ENCODE results near the gene CLIP3. TPM values are rescaled to one million over a fixed set of nuclear protein-coding genes. Genes with fewer than 3 reads are reported as not detected.

CLIP3 gene
- total RNA-seq, result 19.3 and 30.8 TPM in 2 replicates

GRCh38 chr19:36032251-36033104, at the start of gene CLIP3:
TSS of gene CLIP3 (minus strand) at chr19:36032873. CDS start at chr19:36032357, 516 bp downstream.

GRCh38 chr19:36054733-36055686, 22.3 kb upstream of the CLIP3 start, which contains the start of gene WDR62:
TSS of gene WDR62 (plus strand) at chr19:36054897. CDS start at chr19:36054972, 75 bp downstream.

GRCh38 chr19:36054119-36054732, 21.6 kb upstream of the CLIP3 start, which contains the start of gene THAP8:
TSS of gene THAP8 (minus strand) at chr19:36054285. CDS start at chr19:36054217, 68 bp downstream.

GRCh38 chr19:36014012-36014924, 18.4 kb downstream of the CLIP3 start, which contains the start of gene ALKBH6:
TSS of gene ALKBH6 (minus strand) at chr19:36014213. CDS start at chr19:36013397, 816 bp downstream.

GRCh38 chr19:36008336-36008978, 24.2 kb downstream of the CLIP3 start, which contains the start of gene SYNE4:
TSS of gene SYNE4 (minus strand) at chr19:36008813. CDS start at chr19:36008681, 132 bp downstream.

GRCh38 chr19:35995048-35995993, 37.4 kb downstream of the CLIP3 start, which contains the start of gene SDHAF1:
TSS of gene SDHAF1 (plus strand) at chr19:35995188. CDS start at chr19:35995275, 87 bp downstream.

Other genes with a start within 250 kb of the CLIP3 start
- gene PRODH2, start 220.0 kb downstream of the CLIP3 start, total RNA-seq, result not detected in 2 replicates
- not detected in 2 replicates for gene NPHS1, start 180.4 kb downstream of the CLIP3 start, total RNA-seq
- gene KIRREL2, start 176.0 kb downstream of the CLIP3 start, total RNA-seq, result not detected in 2 replicates
- 5.1 and 11.7 TPM in 2 replicates for gene APLP1, start 164.3 kb downstream of the CLIP3 start, total RNA-seq
- 3.2 and 3.6 TPM in 2 replicates for gene NFKBID, start 132.3 kb downstream of the CLIP3 start, total RNA-seq
- gene HCST, start 130.3 kb downstream of the CLIP3 start, total RNA-seq, result 0.87 and 1.8 TPM in 2 replicates
- gene TYROBP, start 124.6 kb downstream of the CLIP3 start, total RNA-seq, result 0.33 TPM in 1 of 2 replicates, not detected in the other
- 2.5 and 6.3 TPM in 2 replicates for gene LRFN3, start 96.5 kb downstream of the CLIP3 start, total RNA-seq
- gene SDHAF1, start 37.7 kb downstream of the CLIP3 start, total RNA-seq, result 8.9 and 12.9 TPM in 2 replicates
- 0.15 and 0.50 TPM in 2 replicates for gene SYNE4, start 24.1 kb downstream of the CLIP3 start, total RNA-seq
- gene ALKBH6, start 18.7 kb downstream of the CLIP3 start, total RNA-seq, result 18.9 and 22.8 TPM in 2 replicates
- 4.5 and 6.5 TPM in 2 replicates for gene THAP8, start 21.4 kb upstream of the CLIP3 start, total RNA-seq
- gene WDR62, start 22.0 kb upstream of the CLIP3 start, total RNA-seq, result 0.50 and 6.4 TPM in 2 replicates
- gene OVOL3, start 78.3 kb upstream of the CLIP3 start, total RNA-seq, result not detected in 2 replicates
- 46.1 and 64.7 TPM in 2 replicates for gene POLR2I, start 82.0 kb upstream of the CLIP3 start, total RNA-seq
- 270 and 326 TPM in 2 replicates for gene TBCB, start 82.6 kb upstream of the CLIP3 start, total RNA-seq
- gene CAPNS1, start 107.2 kb upstream of the CLIP3 start, total RNA-seq, result 413 and 501 TPM in 2 replicates
- 8.3 and 50.6 TPM in 2 replicates for gene COX7A1, start 119.6 kb upstream of the CLIP3 start, total RNA-seq
- gene ZNF565, start 181.8 kb upstream of the CLIP3 start, total RNA-seq, result 6.0 and 7.3 TPM in 2 replicates
- gene ZNF146, start 182.2 kb upstream of the CLIP3 start, total RNA-seq, result 73.4 and 118 TPM in 2 replicates

All from smooth muscle cell of trachea (primary cell).